ENCODE measurements around the gene SPATA32. TPM values are rescaled to one million over a fixed set of nuclear protein-coding genes. Genes with fewer than 3 reads are reported as not detected.
A peak's percentile ranks its signal among the peaks of the same experiment; 100 is the strongest.
"Not testable (repeated sequence)": the region's sequence is repeated elsewhere in the genome, so short reads cannot be mapped to it uniquely, and the experiment has no call there.

The SPATA32 gene
- total RNA-seq, 1 donor from 2014 or later, result 0.24 TPM

GRCh38 chr17:45256114-45256966 is 5.6 kb downstream of the SPATA32 start:
- Mint-ChIP-seq H3K27ac (no peak overlapping the region), H3K4me3 (ENCODE audit: low read depth) (no peak overlapping the region), H3K36me3 (ENCODE audit: insufficient read depth) (peaks cover 2% of the 10 kb centered on the region), H3K9me3 (ENCODE audit: low read depth) (no peaks in the 10 kb centered on the region), H3K27me3 (peaks cover 17% of the 10 kb centered on the region), H3K4me1 (ENCODE audit: low read depth) (no peaks in the 10 kb centered on the region)
- no peak for DNase-seq (ENCODE audit: low spot score, unreplicated experiment)
- TF ChIP-seq CTCF (IDR thresholded peaks at IDR 0.05; ENCODE audit: unreplicated experiment), result peak; percentile 39

- peaks cover 10% of the 10 kb centered on the region for H3K27me3 Mint-ChIP-seq
- no peaks in the 10 kb centered on the region for H3K4me1 Mint-ChIP-seq (ENCODE audit: low read depth)
- peaks cover 2% of the 10 kb centered on the region for H3K36me3 Mint-ChIP-seq (ENCODE audit: insufficient read depth)
- no peak overlapping the region for H3K4me3 Mint-ChIP-seq (ENCODE audit: low read depth)
- no peak for TF ChIP-seq CTCF (IDR thresholded peaks at IDR 0.05; ENCODE audit: unreplicated experiment)
- no peak overlapping the region for H3K27ac Mint-ChIP-seq
- H3K9me3 Mint-ChIP-seq (ENCODE audit: low read depth), result no peaks in the 10 kb centered on the region
- DNase-seq (ENCODE audit: low spot score, unreplicated experiment), result no peak
These were observed 6.5 kb downstream of the SPATA32 start for GRCh38 chr17:45255358-45255757.

- no peak for TF ChIP-seq CTCF (IDR thresholded peaks at IDR 0.05; ENCODE audit: unreplicated experiment)
- no peak for DNase-seq (ENCODE audit: low spot score, unreplicated experiment)
These were observed 8.0 kb downstream of the SPATA32 start for GRCh38 chr17:45253879-45254278.

GRCh38 chr17:45253237-45253636 is 8.7 kb downstream of the SPATA32 start:
- not testable (repeated sequence) for H3K4me1 Mint-ChIP-seq (ENCODE audit: low read depth); DNase-seq (ENCODE audit: low spot score, unreplicated experiment); H3K27me3 Mint-ChIP-seq; H3K9me3 Mint-ChIP-seq (ENCODE audit: low read depth); H3K36me3 Mint-ChIP-seq (ENCODE audit: insufficient read depth); H3K27ac Mint-ChIP-seq; H3K4me3 Mint-ChIP-seq (ENCODE audit: low read depth)

More at GRCh38 chr17:45253879-45254278, 8.0 kb downstream of the SPATA32 start:
- H3K27ac Mint-ChIP-seq, result no peak overlapping the region
- no peak overlapping the region for H3K4me3 Mint-ChIP-seq (ENCODE audit: low read depth)
- peaks cover 4% of the 10 kb centered on the region for H3K36me3 Mint-ChIP-seq (ENCODE audit: insufficient read depth)
- peaks cover 7% of the 10 kb centered on the region for H3K27me3 Mint-ChIP-seq
- no peaks in the 10 kb centered on the region for H3K9me3 Mint-ChIP-seq (ENCODE audit: low read depth)
- H3K4me1 Mint-ChIP-seq (ENCODE audit: low read depth), result peaks cover under 1% of the 10 kb centered on the region

GRCh38 chr17:45251931-45252330 is 10.0 kb downstream of the SPATA32 start:
- TF ChIP-seq CTCF (IDR thresholded peaks at IDR 0.05; ENCODE audit: unreplicated experiment), result no peak
- Mint-ChIP-seq H3K4me3 (ENCODE audit: low read depth) (no peak overlapping the region), H3K4me1 (ENCODE audit: low read depth) (peaks cover 5% of the 10 kb centered on the region), H3K27ac (peak overlapping the region; percentile 29), H3K27me3 (peaks cover 3% of the 10 kb centered on the region), H3K36me3 (ENCODE audit: insufficient read depth) (peaks cover 4% of the 10 kb centered on the region), H3K9me3 (ENCODE audit: low read depth) (no peaks in the 10 kb centered on the region)
- DNase-seq (ENCODE audit: low spot score, unreplicated experiment), result no peak

All from progenitor cell of endocrine pancreas (in vitro differentiated cells).